ENCODE measurements around the gene RIPK1.

The RIPK1 gene

GRCh38 chr6:3162067-3162497, 93.8 kb downstream of the RIPK1 start:
- Mint-ChIP-seq H3K4me3 (no peak overlapping the region), H3K36me3 (ENCODE audit: low read depth) (peaks cover 7% of the 10 kb centered on the region), H3K9me3 (no peaks in the 10 kb centered on the region), H3K27me3 (peaks cover 46% of the 10 kb centered on the region), H3K4me1 (ENCODE audit: low read depth) (peaks cover 37% of the 10 kb centered on the region), H3K27ac (peak overlapping the region; percentile 83)
- intact Hi-C loops (cut with micrococcal nuclease) = loop anchor here (5.0 kb wide), 2 partner anchors 35 to 95 kb away; partner anchors contain the start of gene PSMG4

- no peaks in the 10 kb centered on the region for H3K9me3 Mint-ChIP-seq
- H3K27ac Mint-ChIP-seq = peak overlapping the region; percentile 83
- H3K27me3 Mint-ChIP-seq = peaks cover 46% of the 10 kb centered on the region
- peaks cover 7% of the 10 kb centered on the region for H3K36me3 Mint-ChIP-seq (ENCODE audit: low read depth)
- H3K4me1 Mint-ChIP-seq (ENCODE audit: low read depth) = peaks cover 37% of the 10 kb centered on the region
- intact Hi-C loops (cut with micrococcal nuclease) = loop anchor here (5.0 kb wide), 2 partner anchors 35 to 95 kb away; partner anchors contain the start of gene PSMG4
- H3K4me3 Mint-ChIP-seq = peak overlapping the region; percentile 85
These were observed 94.4 kb downstream of the RIPK1 start for GRCh38 chr6:3162565-3163247.

- H3K36me3 Mint-ChIP-seq (ENCODE audit: low read depth) = peaks cover 7% of the 10 kb centered on the region
- peaks cover 42% of the 10 kb centered on the region for H3K27me3 Mint-ChIP-seq
- peaks cover 37% of the 10 kb centered on the region for H3K4me1 Mint-ChIP-seq (ENCODE audit: low read depth)
- intact Hi-C loops (cut with micrococcal nuclease) = loop anchor here (5.0 kb wide), 2 partner anchors 36 to 94 kb away; partner anchors contain the start of gene PSMG4
- peak overlapping the region; percentile 83 for H3K27ac Mint-ChIP-seq
- peak overlapping the region; percentile 85 for H3K4me3 Mint-ChIP-seq
- no peaks in the 10 kb centered on the region for H3K9me3 Mint-ChIP-seq
These were observed 94.9 kb downstream of the RIPK1 start for GRCh38 chr6:3163248-3163594.

GRCh38 chr6:3164388-3164787, 96.1 kb downstream of the RIPK1 start:
- Mint-ChIP-seq H3K27me3 (peaks cover 36% of the 10 kb centered on the region), H3K27ac (no peak overlapping the region)

More at GRCh38 chr6:3164388-3164787, 96.1 kb downstream of the RIPK1 start:
- intact Hi-C loops (cut with micrococcal nuclease) = loop anchor here (5.0 kb wide), 2 partner anchors 37 to 93 kb away; partner anchors contain the start of gene PSMG4
- H3K4me1 Mint-ChIP-seq (ENCODE audit: low read depth) = peaks cover 36% of the 10 kb centered on the region
- no peaks in the 10 kb centered on the region for H3K9me3 Mint-ChIP-seq
- peaks cover 7% of the 10 kb centered on the region for H3K36me3 Mint-ChIP-seq (ENCODE audit: low read depth)
- H3K4me3 Mint-ChIP-seq = no peak overlapping the region
